Activated CD8-positive, alpha-beta memory T cell treated with anti-CD3 and anti-CD28 coated beads for 1 hour (primary cell): ENCODE data around the gene COP1.
"Not testable (repeated sequence)": the region's sequence is repeated elsewhere in the genome, so short reads cannot be mapped to it uniquely, and the experiment has no call there.

ENCODE experiments used
- DNase-seq, 2 donors: peaks; one replicate each; pipeline ENCODE4 v3.0.0-alpha.2; 2020; ENCODE audit warnings: low read depth in 1 of 2; ENCODE audit errors: extremely low read depth in 1 of 2

COP1 gene

GRCh38 chr1:176141449-176141848 is 65.6 kb downstream of the COP1 start:
- no peak for DNase-seq

DNA sequence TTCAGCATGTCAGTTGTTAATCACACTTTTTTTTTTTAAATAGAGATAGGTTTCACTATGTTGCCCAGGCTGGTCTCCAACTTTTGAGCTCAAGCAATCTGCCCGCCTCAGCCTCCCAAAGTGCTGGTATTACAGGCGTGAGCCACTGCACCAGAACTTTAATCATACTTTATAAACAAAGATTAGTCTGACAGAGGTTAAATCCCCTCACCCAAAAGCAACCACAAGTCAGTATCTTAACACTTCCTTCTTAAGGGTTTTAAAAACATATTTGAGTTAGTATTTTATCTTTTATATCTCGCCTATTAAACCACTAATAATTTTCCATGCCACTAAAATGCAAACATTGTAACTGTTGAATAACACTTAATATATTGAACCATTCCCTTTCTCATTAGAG is 70.2 kb downstream of the COP1 start:
- DNase-seq, result no peak

- DNase-seq, result no peak
Measured at GRCh38 chr1:176134666-176135065, 72.4 kb downstream of the COP1 start.

GRCh38 chr1:176122282-176122681 is 84.8 kb downstream of the COP1 start:
- DNase-seq, result no peak

GRCh38 chr1:176119549-176119948 is 87.5 kb downstream of the COP1 start:
- DNase-seq, result no peak

DNA sequence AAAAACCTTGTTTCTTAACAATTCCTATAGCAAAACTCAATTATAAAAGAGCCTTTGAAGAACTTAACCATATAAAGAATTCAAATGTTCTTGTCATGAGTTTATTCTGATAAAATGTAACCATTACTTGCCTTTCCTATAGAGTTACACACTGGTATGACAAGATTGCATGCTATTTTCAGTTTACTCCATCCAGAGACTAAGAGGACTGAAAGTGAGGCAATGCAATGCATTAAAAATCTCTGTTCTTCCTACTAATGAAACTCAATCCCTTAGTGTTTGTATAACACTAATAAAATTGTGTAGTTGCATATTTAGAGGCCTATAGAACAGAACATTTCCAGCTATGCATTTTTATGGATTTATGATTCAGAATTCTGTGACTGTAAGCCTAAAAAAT is 88.1 kb downstream of the COP1 start:
- DNase-seq, result no peak

DNA sequence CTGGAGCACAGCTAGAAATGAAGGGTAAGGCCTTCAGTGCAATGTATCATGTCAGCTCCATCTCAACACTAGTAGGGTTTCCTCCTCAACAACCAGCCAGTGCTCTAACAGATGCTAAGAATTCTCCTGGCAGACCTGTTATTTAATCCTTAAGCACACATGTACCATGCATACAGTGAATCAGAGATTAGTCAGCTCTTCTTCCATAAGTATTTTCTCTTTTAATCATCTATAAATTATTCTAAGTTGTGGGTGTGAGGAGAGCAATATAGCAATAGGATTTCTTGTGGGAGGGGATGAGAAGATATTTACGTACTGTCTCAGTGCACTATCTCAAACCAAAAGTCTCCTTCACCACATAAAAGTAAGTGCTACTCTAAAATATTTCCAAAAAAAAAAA is 95.3 kb downstream of the COP1 start:
- no peak for DNase-seq

- DNase-seq, result no peak
Measured at GRCh38 chr1:176110203-176110602, 96.9 kb downstream of the COP1 start.

GRCh38 chr1:176102768-176103350 is 104.2 kb downstream of the COP1 start:
- DNase-seq, result no peak

GRCh38 chr1:176101951-176102642 is 105.0 kb downstream of the COP1 start:
- DNase-seq, result no peak

DNA sequence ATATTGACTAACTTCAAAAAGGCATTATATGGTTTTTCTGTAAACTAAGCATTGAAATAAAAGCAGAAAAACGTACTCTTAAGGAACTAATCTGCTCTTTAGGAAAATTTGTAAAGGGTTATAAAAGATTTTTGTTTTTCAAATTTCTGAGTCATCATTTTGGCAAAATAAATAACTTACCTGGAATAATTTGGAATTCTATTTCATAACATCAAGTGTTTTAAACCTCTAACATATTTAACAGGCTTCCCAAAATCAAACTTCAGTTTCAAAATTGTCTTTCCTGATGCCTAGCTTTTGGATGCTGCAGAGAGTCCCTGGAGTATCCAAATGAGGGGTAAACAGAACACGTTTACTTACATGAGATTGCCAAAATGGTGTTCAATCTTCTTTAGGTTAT is 108.5 kb downstream of the COP1 start:
- no peak for DNase-seq

GRCh38 chr1:176096015-176096414 is 111.1 kb downstream of the COP1 start:
- DNase-seq, result no peak

DNA sequence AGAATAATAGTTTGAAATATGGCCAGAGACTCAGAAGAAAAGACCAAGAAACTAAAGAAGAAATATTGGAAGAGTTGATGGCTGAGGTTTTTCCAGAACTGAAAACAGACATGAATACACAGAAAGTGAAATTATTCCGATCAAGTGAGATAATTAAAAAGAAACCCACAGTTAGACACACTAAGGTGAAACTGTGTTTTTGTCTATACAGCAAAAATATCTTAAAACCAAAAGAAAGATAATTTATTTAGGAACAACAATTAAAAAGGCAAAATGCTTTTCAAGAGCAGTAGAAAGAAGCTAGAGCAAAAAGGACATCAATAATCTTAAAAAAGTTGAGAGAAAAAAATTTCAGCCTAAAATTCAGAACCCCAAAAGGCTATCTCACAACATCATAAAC is 116.3 kb downstream of the COP1 start:
- DNase-seq, result no peak

DNA sequence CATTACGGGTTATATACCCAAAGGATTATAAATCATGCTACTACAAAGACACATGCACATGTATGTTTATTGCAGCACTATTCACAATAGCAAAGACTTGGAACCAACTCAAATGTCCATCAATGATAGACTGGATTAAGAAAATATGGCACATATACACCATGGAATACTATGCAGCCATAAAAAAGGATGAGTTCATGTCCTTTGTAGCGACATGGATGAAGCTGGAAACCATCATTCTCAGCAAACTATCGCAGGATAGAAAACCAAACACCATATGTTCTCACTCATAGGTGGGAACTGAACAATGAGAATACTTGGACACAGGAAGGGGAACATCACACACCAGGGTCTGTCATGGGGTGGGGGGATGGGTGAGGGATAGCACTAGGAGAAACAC is 119.3 kb downstream of the COP1 start:
- not testable (repeated sequence) for DNase-seq

GRCh38 chr1:176073524-176074157 is 133.4 kb downstream of the COP1 start:
- no peak for DNase-seq

DNA sequence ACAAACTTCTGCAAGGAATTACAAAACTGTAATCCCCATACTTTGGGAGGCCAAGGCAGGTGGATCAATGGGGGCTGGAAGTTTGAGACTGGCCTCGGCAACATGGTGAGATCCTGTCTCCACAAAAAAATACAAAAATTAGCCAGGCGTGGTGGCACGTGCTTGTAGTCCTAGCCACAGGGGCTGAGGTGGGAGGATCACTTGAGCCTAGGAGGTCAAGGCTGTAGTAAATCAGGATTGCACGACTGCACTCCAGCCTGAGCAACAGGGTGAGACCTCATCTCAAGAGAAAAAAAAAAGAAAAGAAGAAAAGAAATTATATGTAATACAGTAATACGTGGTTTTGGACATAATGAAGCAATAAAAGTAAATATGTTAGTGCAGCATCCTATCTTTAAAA is 138.2 kb downstream of the COP1 start:
- DNase-seq, result no peak

DNA sequence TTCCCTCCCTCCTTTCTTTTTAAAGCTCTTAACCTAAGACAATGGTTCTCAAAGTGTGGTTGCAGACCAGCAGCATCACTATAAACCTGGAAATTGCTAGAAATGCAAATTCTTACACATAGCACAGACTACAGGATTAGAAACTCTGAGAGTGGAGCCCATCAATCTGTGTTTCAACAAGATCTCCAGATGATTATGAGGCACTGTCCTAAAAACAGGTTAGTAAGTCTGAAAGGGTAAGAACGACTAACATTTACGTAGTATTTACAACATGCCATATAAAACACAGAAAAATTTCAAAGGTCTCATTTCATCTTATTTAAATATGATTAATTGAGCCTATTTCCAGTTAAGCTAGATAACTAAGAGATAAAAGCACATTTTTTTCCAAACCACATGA is 138.8 kb downstream of the COP1 start:
- DNase-seq, result no peak

DNA sequence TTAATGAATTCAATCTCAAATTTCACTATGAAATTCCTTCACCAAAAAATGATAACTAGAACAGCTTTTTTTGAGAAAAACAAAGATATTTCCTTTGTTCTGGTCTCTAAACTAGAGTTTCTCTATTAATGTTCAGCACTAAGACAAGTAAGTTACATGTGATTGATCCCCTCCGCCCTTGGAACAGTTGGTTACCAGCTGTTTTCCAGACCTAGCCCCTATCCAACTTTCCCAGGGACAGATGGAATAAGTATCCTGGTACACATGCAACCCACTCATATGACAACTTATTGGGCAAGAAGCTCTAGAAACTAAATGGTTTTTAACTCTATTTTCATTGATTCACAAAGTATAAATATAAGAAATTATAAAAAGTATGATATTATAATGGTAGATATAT is 140.4 kb downstream of the COP1 start:
- DNase-seq, result no peak

GRCh38 chr1:176058686-176059085 is 148.4 kb downstream of the COP1 start:
- no peak for DNase-seq

DNA sequence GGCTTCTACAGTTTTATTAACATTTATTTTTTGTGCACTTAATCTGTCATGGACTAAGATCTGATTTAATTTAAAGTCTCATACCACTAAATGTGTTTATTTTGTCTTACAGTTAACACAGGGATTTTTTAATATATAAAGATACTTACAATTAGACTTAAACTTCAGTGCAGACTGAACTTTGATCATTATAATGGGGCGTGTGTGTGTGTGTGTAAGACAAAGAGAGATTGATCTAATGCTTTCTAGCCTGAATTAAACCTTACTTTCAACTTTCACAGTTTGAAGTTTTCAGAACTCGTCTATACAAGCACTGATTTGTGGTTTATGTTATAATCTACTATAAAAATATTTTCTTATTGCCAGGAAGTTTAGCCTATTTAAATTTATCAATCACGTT is 150.8 kb downstream of the COP1 start:
- DNase-seq, result no peak

DNA sequence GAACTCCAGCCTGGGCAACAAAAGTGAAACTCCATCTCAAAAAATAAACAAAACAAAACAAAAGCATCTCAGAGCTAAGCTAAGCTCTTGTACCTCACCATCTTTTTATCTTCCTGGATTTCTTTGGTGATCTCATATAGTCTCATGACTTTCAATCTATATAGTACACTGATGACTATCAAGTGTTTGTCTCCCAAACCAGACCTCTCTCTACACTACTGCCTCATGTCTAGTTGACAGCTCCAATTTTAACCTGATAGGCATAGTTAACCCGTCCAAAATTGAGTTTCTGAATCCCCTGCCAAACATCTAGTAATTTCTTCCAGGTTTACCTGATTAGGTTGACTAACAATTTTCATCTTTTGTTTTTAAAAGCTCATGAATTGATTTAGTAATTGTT is 151.7 kb downstream of the COP1 start:
- no peak for DNase-seq

DNA sequence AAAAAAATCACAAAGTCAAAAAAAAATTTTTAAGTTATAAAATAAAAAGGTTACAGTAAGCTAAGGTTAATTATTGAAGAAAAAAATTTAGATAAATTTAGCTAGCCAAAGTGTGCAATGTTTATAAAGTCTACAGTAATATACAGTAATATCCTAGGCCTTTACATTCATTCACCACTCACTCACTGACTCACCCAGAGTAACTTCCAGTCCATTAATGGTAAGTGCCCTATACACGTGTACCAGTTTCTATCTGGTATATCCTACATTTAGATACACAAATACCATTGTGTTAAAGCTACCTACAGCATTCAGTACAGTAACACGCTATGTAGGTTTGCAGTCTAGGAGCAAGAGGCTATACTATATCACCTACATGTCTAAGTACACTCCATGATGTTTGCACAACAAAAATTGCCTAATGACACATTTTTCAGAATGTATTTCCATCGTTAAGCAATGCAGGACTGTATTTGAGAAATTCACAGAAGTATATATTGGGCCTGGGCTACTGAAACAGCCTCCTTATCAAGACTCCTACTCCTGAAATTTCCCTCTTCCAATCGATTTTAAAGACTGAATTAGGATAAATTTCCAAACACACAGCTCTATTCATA is 155.1 kb downstream of the COP1 start:
- no peak for DNase-seq
